Breast epithelium (tissue), 3 donors: ENCODE results near the gene TOP1.

ENCODE experiments used
- CTCF ChIP-seq, 3 donors: fragments of 450-650 bp; IDR thresholded peaks; one replicate each; pipeline ENCODE4 v1.5.1; 2016 to 2017; ENCODE audit warnings: antibody characterized with exemption in 3 of 3, mild to moderate bottlenecking in 3 of 3, moderate library complexity in 3 of 3
- POLR2A ChIP-seq: fragments of 450-650 bp; IDR thresholded peaks from one replicate; pipeline ENCODE4 v1.6.1; 2016; ENCODE audit warnings: antibody characterized with exemption, mild to moderate bottlenecking, moderate library complexity
- POLR2AphosphoS5 ChIP-seq, 3 donors: sonication (generic); formaldehyde crosslinking; IDR thresholded peaks; one replicate each; pipeline ENCODE4 v1.6.1; 2017; ENCODE audit warnings: antibody characterized with exemption in 3 of 3

GRCh38 chr20:41044409-41045062 lies 15.9 kb downstream of the TOP1 start:
- TF ChIP-seq CTCF (IDR thresholded peaks at IDR 0.05) (no peak), POLR2A (no peak), POLR2AphosphoS5 (IDR thresholded peaks at IDR 0.05) (no peak)
